Measurements from ENCODE around the gene PARP2. TPM values are rescaled to one million over a fixed set of nuclear protein-coding genes. Genes with fewer than 3 reads are reported as not detected.

PARP2 gene
- total RNA-seq, 2 donors from 2014 or later = 10.7 to 23.1 TPM

DNA sequence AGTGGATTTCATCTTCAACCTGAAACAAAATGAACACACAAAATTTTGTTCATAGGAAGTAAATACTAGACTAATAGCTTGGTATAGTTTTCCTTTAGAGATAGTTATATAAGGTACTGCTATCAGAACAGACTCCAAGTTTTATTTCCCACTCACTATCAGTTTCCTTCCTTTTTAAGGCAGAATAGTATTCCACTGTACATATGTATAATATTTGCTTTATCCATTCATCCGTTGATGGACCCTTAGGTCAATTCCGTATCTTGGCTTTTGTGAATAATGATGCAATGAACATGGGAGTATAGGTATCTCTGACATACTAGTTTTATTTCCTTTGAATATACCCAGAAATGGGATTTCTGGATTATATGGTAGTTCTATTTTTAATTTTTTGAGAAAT, 14.1 kb upstream of the PARP2 start:
- Histone ChIP-seq H3K4me1 (replicated peaks) (no peaks in the 10 kb centered on the region), H3K27ac (no peak overlapping the region), H3K4me3 (no peak overlapping the region), H3K36me3 (no peaks in the 10 kb centered on the region), H3K9me3 (no peaks in the 10 kb centered on the region), H3K27me3 (replicated peaks; ENCODE audit: insufficient read depth) (no peaks in the 10 kb centered on the region)
- intact Hi-C loops (cut with DNase I) = no loop called here
- DNase-seq (ENCODE audit: low spot score) = no peak
- TF ChIP-seq, protein P1, sequence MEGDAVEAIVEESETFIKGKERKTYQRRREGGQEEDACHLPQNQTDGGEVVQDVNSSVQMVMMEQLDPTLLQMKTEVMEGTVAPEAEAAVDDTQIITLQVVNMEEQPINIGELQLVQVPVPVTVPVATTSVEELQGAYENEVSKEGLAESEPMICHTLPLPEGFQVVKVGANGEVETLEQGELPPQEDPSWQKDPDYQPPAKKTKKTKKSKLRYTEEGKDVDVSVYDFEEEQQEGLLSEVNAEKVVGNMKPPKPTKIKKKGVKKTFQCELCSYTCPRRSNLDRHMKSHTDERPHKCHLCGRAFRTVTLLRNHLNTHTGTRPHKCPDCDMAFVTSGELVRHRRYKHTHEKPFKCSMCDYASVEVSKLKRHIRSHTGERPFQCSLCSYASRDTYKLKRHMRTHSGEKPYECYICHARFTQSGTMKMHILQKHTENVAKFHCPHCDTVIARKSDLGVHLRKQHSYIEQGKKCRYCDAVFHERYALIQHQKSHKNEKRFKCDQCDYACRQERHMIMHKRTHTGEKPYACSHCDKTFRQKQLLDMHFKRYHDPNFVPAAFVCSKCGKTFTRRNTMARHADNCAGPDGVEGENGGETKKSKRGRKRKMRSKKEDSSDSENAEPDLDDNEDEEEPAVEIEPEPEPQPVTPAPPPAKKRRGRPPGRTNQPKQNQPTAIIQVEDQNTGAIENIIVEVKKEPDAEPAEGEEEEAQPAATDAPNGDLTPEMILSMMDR (IDR thresholded peaks at IDR 0.05) = no peak
- TF ChIP-seq POLR2AphosphoS5 (IDR thresholded peaks at IDR 0.05) = no peak
- TF ChIP-seq POLR2A (IDR thresholded peaks at IDR 0.05) = no peak
- WGBS = 71% methylated on average over 2 of the region's 2 CpGs

DNA sequence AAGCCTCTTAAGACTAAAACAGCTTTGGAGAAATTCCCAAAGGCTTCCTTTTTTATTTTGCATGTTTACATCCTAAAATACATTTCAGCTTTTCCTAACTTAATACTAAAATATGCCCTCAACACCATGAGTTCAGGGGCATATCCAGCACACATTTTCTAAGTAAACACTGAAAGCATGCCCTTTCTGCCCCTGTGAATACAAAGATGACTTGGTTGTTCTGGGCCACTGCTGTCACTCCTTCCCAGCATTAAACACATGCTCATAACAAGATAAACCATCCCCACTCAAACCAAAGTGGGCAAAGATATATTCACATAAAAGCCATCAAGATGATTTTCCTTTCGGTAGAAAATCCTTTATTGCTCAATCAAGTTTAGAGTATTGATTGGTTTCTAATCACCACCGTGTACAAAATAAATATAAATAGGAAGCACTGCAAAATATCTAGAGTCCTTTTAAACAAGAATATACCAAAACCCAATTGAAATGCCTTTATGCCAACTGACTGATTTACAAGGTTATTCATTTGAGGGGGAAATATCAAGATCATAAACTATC, 12.3 kb upstream of the PARP2 start:
- no peaks in the 10 kb centered on the region for H3K9me3 ChIP-seq
- WGBS = 69% methylated on average over 2 of the region's 2 CpGs
- no peaks in the 10 kb centered on the region for H3K4me1 ChIP-seq (replicated peaks)
- H3K4me3 ChIP-seq = no peak overlapping the region
- H3K27ac ChIP-seq = no peak overlapping the region
- DNase-seq (ENCODE audit: low spot score) = no peak
- TF ChIP-seq, protein P1 (IDR thresholded peaks at IDR 0.05) = no peak
- TF ChIP-seq POLR2AphosphoS5 (IDR thresholded peaks at IDR 0.05) = no peak
- TF ChIP-seq POLR2A (IDR thresholded peaks at IDR 0.05) = no peak
- H3K27me3 ChIP-seq (replicated peaks; ENCODE audit: insufficient read depth) = no peaks in the 10 kb centered on the region
- no peaks in the 10 kb centered on the region for H3K36me3 ChIP-seq
- intact Hi-C loops (cut with DNase I) = loop anchor here (5.0 kb wide), 2 partner anchors 81 to 281 kb away; partner anchors contain the start of gene TEP1

- no peaks in the 10 kb centered on the region for H3K27me3 ChIP-seq (replicated peaks; ENCODE audit: insufficient read depth)
- no peaks in the 10 kb centered on the region for H3K4me1 ChIP-seq (replicated peaks)
- TF ChIP-seq, protein P1 (IDR thresholded peaks at IDR 0.05) = no peak
- peak overlapping the region; percentile 75 to 83 for H3K27ac ChIP-seq
- no peaks in the 10 kb centered on the region for H3K9me3 ChIP-seq
- WGBS = 2% methylated on average over 4 of the region's 4 CpGs
- H3K4me3 ChIP-seq = peak overlapping the region; percentile 35 to 48
- intact Hi-C loops (cut with DNase I) = loop anchor here (5.0 kb wide), 2 partner anchors 80 to 280 kb away; partner anchors contain the start of gene TEP1
- no peaks in the 10 kb centered on the region for H3K36me3 ChIP-seq
- DNase-seq (ENCODE audit: low spot score) = no peak
Measured at GRCh38 chr14:20332431-20332787, 11.0 kb upstream of the PARP2 start.

GRCh38 chr14:20332788-20333493, 10.5 kb upstream of the PARP2 start, which contains the start of gene CCNB1IP1:
CCNB1IP1 (minus strand) TSS chr14:20333279; CDS start chr14:20316523, 16,756 bp downstream.
- Histone ChIP-seq H3K27ac (peak within 1 kb of the TSS; percentile 75 to 83), H3K4me1 (replicated peaks) (no peaks in the 10 kb centered on the region), H3K4me3 (peak within 1 kb of the TSS; percentile 35 to 48), H3K36me3 (no peaks in the 10 kb centered on the region), H3K27me3 (replicated peaks; ENCODE audit: insufficient read depth) (no peaks in the 10 kb centered on the region), H3K9me3 (no peaks in the 10 kb centered on the region)
- intact Hi-C loops (cut with DNase I) = loop anchor here (5.0 kb wide), 2 partner anchors 79 to 279 kb away; partner anchors contain the start of gene TEP1
- peak; percentile 77 for DNase-seq (ENCODE audit: low spot score)
- TF ChIP-seq, protein P1 (IDR thresholded peaks at IDR 0.05) = no peak
- TF ChIP-seq POLR2A (IDR thresholded peaks at IDR 0.05) (peak; percentile 33), POLR2AphosphoS5 (IDR thresholded peaks at IDR 0.05) (peak; percentile 90)
- WGBS = under 1% methylated on average over 19 of the region's 19 CpGs

Measured in prostate gland (tissue), 2 donors.